Measurements from ENCODE around the gene WWOX.

WWOX gene

DNA sequence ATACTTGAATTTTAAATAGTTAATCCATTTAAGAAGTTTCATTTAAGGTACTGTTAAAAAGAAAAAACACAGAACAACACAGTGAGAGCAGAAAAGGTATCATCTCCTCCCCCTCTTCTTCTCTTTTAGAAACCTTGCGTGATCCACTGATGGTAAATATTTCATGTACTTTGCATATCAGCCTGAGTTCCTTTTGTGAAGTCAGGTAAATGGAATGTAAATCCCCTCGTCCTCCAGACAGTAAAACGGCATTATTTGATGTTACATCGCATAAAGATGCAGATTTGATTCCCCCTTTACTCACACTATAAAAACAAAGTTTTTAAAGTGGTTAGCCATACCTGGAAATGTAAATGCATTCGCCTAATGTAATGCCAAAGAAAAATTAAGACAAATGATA, 234.4 kb downstream of the WWOX start:
- intact Hi-C loops (cut with DNase I; ENCODE audit: low total_unique reads) = no loop called here
- Histone ChIP-seq H3K27ac (no peak overlapping the region), H3K4me3 (no peak overlapping the region), H3K4me1 (peaks cover 0 to 9% (median 0%) of the 10 kb centered on the region in 4 donors), H3K9me3 (no peaks in the 10 kb centered on the region), H3K36me3 (no peaks in the 10 kb centered on the region), H3K27me3 (no peaks in the 10 kb centered on the region)
- no peak for DNase-seq
- TF ChIP-seq, protein P1, sequence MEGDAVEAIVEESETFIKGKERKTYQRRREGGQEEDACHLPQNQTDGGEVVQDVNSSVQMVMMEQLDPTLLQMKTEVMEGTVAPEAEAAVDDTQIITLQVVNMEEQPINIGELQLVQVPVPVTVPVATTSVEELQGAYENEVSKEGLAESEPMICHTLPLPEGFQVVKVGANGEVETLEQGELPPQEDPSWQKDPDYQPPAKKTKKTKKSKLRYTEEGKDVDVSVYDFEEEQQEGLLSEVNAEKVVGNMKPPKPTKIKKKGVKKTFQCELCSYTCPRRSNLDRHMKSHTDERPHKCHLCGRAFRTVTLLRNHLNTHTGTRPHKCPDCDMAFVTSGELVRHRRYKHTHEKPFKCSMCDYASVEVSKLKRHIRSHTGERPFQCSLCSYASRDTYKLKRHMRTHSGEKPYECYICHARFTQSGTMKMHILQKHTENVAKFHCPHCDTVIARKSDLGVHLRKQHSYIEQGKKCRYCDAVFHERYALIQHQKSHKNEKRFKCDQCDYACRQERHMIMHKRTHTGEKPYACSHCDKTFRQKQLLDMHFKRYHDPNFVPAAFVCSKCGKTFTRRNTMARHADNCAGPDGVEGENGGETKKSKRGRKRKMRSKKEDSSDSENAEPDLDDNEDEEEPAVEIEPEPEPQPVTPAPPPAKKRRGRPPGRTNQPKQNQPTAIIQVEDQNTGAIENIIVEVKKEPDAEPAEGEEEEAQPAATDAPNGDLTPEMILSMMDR (IDR thresholded peaks at IDR 0.05) = no peak

DNA sequence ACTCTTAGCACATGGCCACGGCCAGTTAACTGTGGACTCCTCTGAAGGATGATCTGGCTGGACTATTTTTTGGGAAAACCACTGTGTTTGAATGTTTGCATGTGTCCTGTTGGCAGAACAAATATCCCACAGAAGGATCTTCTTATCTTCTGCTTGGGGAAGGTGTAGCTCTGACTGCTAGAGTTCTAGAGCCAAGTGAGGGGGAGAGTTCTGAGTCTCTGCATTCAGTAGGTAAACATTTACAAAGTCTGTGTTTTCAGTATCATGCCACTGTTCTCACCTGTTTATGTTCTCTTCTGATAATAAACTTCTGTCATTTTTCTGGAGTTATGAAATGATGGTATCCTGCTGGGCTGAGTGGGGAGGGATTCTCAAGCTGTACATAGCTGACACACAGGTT, 241.1 kb downstream of the WWOX start:
- H3K27ac ChIP-seq = no peak overlapping the region
- H3K9me3 ChIP-seq = peaks cover 0 to 3% (median 0%) of the 10 kb centered on the region in 3 donors
- H3K27me3 ChIP-seq = no peaks in the 10 kb centered on the region
- intact Hi-C loops (cut with DNase I; ENCODE audit: low total_unique reads) = no loop called here
- TF ChIP-seq, protein P1 (IDR thresholded peaks at IDR 0.05) = no peak
- no peak for DNase-seq
- H3K36me3 ChIP-seq = no peaks in the 10 kb centered on the region
- no peak overlapping the region for H3K4me3 ChIP-seq
- no peaks in the 10 kb centered on the region for H3K4me1 ChIP-seq

DNA sequence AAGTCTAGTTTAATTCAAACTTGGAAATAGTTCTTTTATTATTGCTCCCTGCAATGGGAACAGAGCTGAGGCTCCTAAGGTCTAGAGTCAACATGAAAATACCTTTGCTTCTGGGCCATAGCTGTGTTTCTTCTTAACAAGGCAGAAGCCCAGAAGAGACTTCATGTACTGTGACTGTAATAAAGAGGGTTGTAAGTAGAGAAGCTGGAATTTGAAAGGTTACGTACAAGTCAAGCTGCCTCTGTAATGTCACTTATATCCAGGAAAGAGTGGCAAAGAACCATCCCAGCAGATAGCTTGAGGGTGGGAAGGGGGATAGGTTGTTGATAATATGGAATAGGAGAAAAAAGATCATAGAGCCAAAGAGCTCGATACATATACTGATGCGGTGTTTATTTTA, 248.6 kb downstream of the WWOX start:
- no peaks in the 10 kb centered on the region for H3K36me3 ChIP-seq
- H3K27ac ChIP-seq = no peak overlapping the region
- H3K9me3 ChIP-seq = no peaks in the 10 kb centered on the region
- H3K4me1 ChIP-seq = no peaks in the 10 kb centered on the region
- H3K27me3 ChIP-seq = no peaks in the 10 kb centered on the region
- TF ChIP-seq, protein P1 (IDR thresholded peaks at IDR 0.05) = no peak
- no peak for DNase-seq
- intact Hi-C loops (cut with DNase I; ENCODE audit: low total_unique reads) = no loop called here
- no peak overlapping the region for H3K4me3 ChIP-seq

DNA sequence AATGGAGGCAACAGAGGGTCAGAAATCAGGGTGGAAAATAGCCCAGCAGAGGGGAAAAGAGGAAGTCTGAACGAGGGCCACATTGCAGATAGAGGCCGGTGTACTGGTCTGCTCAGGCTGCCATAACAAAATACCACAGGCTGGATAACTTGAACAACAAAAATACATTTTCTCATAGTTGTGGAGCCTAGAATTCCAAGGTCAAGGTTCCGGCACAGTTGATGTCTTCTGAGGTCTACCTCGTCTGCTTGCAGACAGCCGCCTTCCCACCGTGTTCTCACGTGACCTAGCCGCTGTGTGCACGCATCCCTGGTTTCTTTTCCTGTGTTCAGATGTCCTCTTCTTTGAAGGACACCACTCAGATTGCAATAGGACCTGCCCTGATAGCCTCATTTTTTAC, 249.4 kb downstream of the WWOX start:
- no peaks in the 10 kb centered on the region for H3K9me3 ChIP-seq
- H3K4me1 ChIP-seq = no peaks in the 10 kb centered on the region
- H3K4me3 ChIP-seq = no peak overlapping the region
- no peak for DNase-seq
- intact Hi-C loops (cut with DNase I; ENCODE audit: low total_unique reads) = no loop called here
- H3K27me3 ChIP-seq = no peaks in the 10 kb centered on the region
- TF ChIP-seq, protein P1 (IDR thresholded peaks at IDR 0.05) = no peak
- H3K36me3 ChIP-seq = no peaks in the 10 kb centered on the region
- H3K27ac ChIP-seq = no peak overlapping the region

DNA sequence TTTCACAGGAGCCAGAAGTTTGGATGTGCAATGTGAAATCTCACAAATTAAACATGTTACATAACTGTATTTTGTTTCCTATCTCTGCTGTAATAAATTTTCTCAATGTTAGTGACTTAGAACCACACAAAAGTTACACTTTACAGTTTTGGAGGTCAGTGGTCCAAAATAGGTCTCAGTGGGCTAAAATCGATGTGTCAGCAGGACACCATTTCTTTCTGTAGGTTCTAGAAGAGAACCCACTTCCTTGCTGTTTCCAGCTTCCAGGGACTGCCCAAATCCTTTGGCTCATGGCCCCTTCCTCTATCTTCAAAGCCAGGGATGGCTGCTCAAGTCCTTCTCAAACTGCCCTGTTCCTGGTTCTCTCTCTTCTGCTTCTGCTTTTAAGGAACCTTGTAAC, 252.7 kb downstream of the WWOX start:
- H3K36me3 ChIP-seq = no peaks in the 10 kb centered on the region
- no peaks in the 10 kb centered on the region for H3K9me3 ChIP-seq
- intact Hi-C loops (cut with DNase I; ENCODE audit: low total_unique reads) = no loop called here
- no peak overlapping the region for H3K27ac ChIP-seq
- no peaks in the 10 kb centered on the region for H3K27me3 ChIP-seq
- H3K4me3 ChIP-seq = no peak overlapping the region
- H3K4me1 ChIP-seq = no peaks in the 10 kb centered on the region
- TF ChIP-seq, protein P1 (IDR thresholded peaks at IDR 0.05) = no peak
- no peak for DNase-seq

DNA sequence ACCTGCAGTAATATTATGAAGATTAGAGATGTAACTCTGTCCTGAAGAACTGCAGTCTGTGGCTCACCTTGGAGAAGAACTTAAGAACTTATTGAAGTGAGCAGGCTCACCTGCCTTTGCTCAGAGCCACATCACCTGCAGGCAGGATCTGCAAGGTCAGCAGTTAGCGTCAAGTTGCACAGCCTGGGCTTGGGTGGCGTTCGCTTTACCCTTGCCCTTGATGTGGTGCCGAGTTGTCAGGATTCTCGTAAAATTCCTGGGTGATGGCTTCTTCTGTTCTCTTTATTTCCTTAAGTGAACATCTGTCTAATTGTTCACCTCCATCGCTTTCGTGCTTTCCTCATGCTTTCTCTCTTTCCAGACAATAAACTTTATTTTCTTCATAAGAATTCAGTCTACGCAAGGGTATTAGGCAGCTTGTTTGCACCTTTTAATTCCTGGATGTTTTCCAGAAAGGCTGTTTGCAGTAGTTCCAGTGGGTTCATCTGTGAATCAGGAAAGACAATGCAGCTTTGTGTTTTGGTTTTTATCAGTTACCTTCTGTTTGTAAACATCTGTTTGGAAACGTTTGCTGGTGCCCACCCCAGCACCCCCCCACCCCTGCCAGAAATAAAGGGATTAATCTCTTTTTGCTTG, 254.3 kb downstream of the WWOX start:
- TF ChIP-seq, protein P1 (IDR thresholded peaks at IDR 0.05) = no peak
- no peaks in the 10 kb centered on the region for H3K27me3 ChIP-seq
- H3K9me3 ChIP-seq = no peaks in the 10 kb centered on the region
- no peak for DNase-seq
- intact Hi-C loops (cut with DNase I; ENCODE audit: low total_unique reads) = no loop called here
- H3K4me3 ChIP-seq = no peak overlapping the region
- no peaks in the 10 kb centered on the region for H3K4me1 ChIP-seq
- no peaks in the 10 kb centered on the region for H3K36me3 ChIP-seq
- H3K27ac ChIP-seq = no peak overlapping the region

Data from tibial artery (tissue), 4 donors.